ENCODE data around the gene TYR.
A peak's percentile ranks its signal among the peaks of the same experiment; 100 is the strongest.
"Not testable (repeated sequence)": the region's sequence is repeated elsewhere in the genome, so short reads cannot be mapped to it uniquely, and the experiment has no call there.

TYR gene

GRCh38 chr11:89272540-89273088, 94.9 kb downstream of the TYR start:
- DNase-seq (ENCODE audit: low read depth in 2 of 2) = not testable (repeated sequence)

- not testable (repeated sequence) for DNase-seq (ENCODE audit: low read depth in 2 of 2)
These were observed 95.5 kb downstream of the TYR start for GRCh38 chr11:89273220-89273619.

GRCh38 chr11:89275966-89276365, 98.3 kb downstream of the TYR start:
- DNase-seq (ENCODE audit: low read depth in 2 of 2) = no peak

GRCh38 chr11:89279176-89279575, 101.5 kb downstream of the TYR start:
- DNase-seq (ENCODE audit: low read depth in 2 of 2) = no peak

GRCh38 chr11:89281032-89281677, 103.5 kb downstream of the TYR start:
- DNase-seq (ENCODE audit: low read depth in 2 of 2) = not testable (repeated sequence)

- DNase-seq (ENCODE audit: low read depth in 2 of 2) = not testable (repeated sequence)
These were observed 108.9 kb downstream of the TYR start for GRCh38 chr11:89286601-89287000.

- DNase-seq (ENCODE audit: low read depth in 2 of 2) = not testable (repeated sequence)
These were observed 110.3 kb downstream of the TYR start for GRCh38 chr11:89288004-89288403.

GRCh38 chr11:89293965-89294679, 116.4 kb downstream of the TYR start:
- peak; percentile 1 to 2 for DNase-seq (ENCODE audit: low read depth in 2 of 2)

- not testable (repeated sequence) for DNase-seq (ENCODE audit: low read depth in 2 of 2)
These were observed 117.3 kb downstream of the TYR start for GRCh38 chr11:89295023-89295422.

GRCh38 chr11:89303029-89303428, 125.4 kb downstream of the TYR start:
- not testable (repeated sequence) for DNase-seq (ENCODE audit: low read depth in 2 of 2)

GRCh38 chr11:89308272-89308671, 130.6 kb downstream of the TYR start:
- DNase-seq (ENCODE audit: low read depth in 2 of 2) = not testable (repeated sequence)

- not testable (repeated sequence) for DNase-seq (ENCODE audit: low read depth in 2 of 2)
These were observed 131.8 kb downstream of the TYR start for GRCh38 chr11:89309321-89309985.

GRCh38 chr11:89310607-89311006, 132.9 kb downstream of the TYR start:
- not testable (repeated sequence) for DNase-seq (ENCODE audit: low read depth in 2 of 2)

- DNase-seq (ENCODE audit: low read depth in 2 of 2) = no peak
These were observed 143.7 kb downstream of the TYR start for GRCh38 chr11:89321401-89321800.

- DNase-seq (ENCODE audit: low read depth in 2 of 2) = no peak
These were observed 150.2 kb downstream of the TYR start for GRCh38 chr11:89327885-89328284.

GRCh38 chr11:89331940-89332339, 154.3 kb downstream of the TYR start:
- not testable (repeated sequence) for DNase-seq (ENCODE audit: low read depth in 2 of 2)

GRCh38 chr11:89333704-89334103, 156.0 kb downstream of the TYR start:
- DNase-seq (ENCODE audit: low read depth in 2 of 2) = not testable (repeated sequence)

- not testable (repeated sequence) for DNase-seq (ENCODE audit: low read depth in 2 of 2)
These were observed 159.5 kb downstream of the TYR start for GRCh38 chr11:89337100-89337650.

- not testable (repeated sequence) for DNase-seq (ENCODE audit: low read depth in 2 of 2)
These were observed 160.4 kb downstream of the TYR start for GRCh38 chr11:89338073-89338472.

GRCh38 chr11:89340450-89340849, 162.8 kb downstream of the TYR start:
- peak in 1 of 2 experiments; percentile 39 for DNase-seq (ENCODE audit: low read depth in 2 of 2)

GRCh38 chr11:89342880-89343572, 165.4 kb downstream of the TYR start:
- DNase-seq (ENCODE audit: low read depth in 2 of 2) = not testable (repeated sequence)

Data from fibroblast of skin of left quadriceps (primary cell).